ENCODE measurements around the gene SHMT2.
A peak's percentile ranks its signal among the peaks of the same experiment; 100 is the strongest.

Gene SHMT2

GRCh38 chr12:57215065-57215464 lies 14.4 kb upstream of the SHMT2 start:
- DNase-seq (ENCODE audit: low read depth), result no peak

- DNase-seq (ENCODE audit: low read depth), result peak; percentile 42
Measured at GRCh38 chr12:57215668-57216013, 13.9 kb upstream of the SHMT2 start.

- peak; percentile 35 for DNase-seq (ENCODE audit: low read depth)
Measured at GRCh38 chr12:57216014-57216911, 13.2 kb upstream of the SHMT2 start, which contains the start of gene NXPH4. TSS of gene NXPH4 (plus strand) at chr12:57216794. CDS start at chr12:57216970, 176 bp downstream.

GRCh38 chr12:57216921-57217879 lies 12.3 kb upstream of the SHMT2 start:
- peak; percentile 42 for DNase-seq (ENCODE audit: low read depth)

GRCh38 chr12:57218030-57218853 lies 11.3 kb upstream of the SHMT2 start:
- DNase-seq (ENCODE audit: low read depth), result peak; percentile 60

- DNase-seq (ENCODE audit: low read depth), result no peak
Measured at GRCh38 chr12:57219205-57219992, 10.1 kb upstream of the SHMT2 start.

GRCh38 chr12:57219993-57220754 lies 9.3 kb upstream of the SHMT2 start:
- no peak for DNase-seq (ENCODE audit: low read depth)

GRCh38 chr12:57220770-57221168 lies 8.7 kb upstream of the SHMT2 start:
- DNase-seq (ENCODE audit: low read depth), result no peak

GRCh38 chr12:57221169-57221917 lies 8.2 kb upstream of the SHMT2 start:
- no peak for DNase-seq (ENCODE audit: low read depth)

GRCh38 chr12:57222286-57223190 lies 7.0 kb upstream of the SHMT2 start:
- no peak for DNase-seq (ENCODE audit: low read depth)

- DNase-seq (ENCODE audit: low read depth), result no peak
Measured at GRCh38 chr12:57223191-57224165, 6.0 kb upstream of the SHMT2 start.

GRCh38 chr12:57224278-57224972 lies 5.1 kb upstream of the SHMT2 start:
- DNase-seq (ENCODE audit: low read depth), result no peak

GRCh38 chr12:57224973-57225679 lies 4.4 kb upstream of the SHMT2 start:
- DNase-seq (ENCODE audit: low read depth), result no peak

- no peak for DNase-seq (ENCODE audit: low read depth)
Measured at GRCh38 chr12:57225680-57226210, 3.8 kb upstream of the SHMT2 start.

GRCh38 chr12:57226588-57227314 lies 2.8 kb upstream of the SHMT2 start:
- DNase-seq (ENCODE audit: low read depth), result no peak

Measured in ELR (cell line).